GM12873 (cell line): ENCODE data around the gene P2RX5.

ENCODE experiments used
- CTCF ChIP-seq: IDR thresholded peaks from 2 replicates; pipeline ENCODE4 v1.5.1; 2012; ENCODE audit warnings: low read depth, mild to moderate bottlenecking, moderate library complexity, low read length, control low read depth; ENCODE audit not compliant: insufficient read depth; ENCODE audit errors: missing control alignments

The P2RX5 gene

GRCh38 chr17:3656755-3657587 is 39.0 kb downstream of the P2RX5 start:
- TF ChIP-seq CTCF: no peak

DNA sequence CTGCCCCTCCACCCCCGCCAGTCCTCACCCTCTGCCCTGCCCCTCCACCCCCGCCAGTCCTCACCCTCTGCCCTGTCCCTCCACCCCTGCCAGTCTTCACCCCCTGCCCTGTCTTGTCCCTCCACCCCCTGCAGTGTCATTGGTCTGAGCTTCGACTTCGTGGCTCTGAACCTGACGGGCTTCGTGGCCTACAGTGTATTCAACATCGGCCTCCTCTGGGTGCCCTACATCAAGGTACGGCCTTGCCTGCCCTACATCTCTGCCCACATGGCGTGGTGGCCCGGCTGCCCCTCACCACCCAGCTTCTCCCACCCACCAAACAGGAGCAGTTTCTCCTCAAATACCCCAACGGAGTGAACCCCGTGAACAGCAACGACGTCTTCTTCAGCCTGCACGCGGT is 39.6 kb downstream of the P2RX5 start:
- no peak for TF ChIP-seq CTCF

DNA sequence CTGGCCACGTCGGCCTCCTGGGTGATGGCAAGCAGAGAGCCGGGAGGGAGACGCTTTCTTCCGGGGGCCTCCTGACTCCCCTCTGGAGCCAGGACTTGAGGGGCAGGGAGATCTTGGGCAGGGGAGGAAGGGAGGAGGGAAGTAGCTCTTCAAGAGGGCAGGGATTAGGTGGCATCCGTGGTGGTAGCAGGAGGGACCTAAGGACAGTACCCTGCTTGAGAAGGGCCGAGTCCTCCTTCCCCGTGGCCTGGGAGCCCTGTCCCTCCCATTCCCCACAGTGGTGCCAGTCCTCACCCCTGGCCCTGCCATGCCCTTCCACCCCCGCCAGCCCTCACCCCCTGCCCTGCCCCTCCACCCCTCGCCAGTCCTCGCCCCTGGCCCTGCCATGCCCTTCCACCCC is 40.2 kb downstream of the P2RX5 start:
- TF ChIP-seq CTCF: no peak

DNA sequence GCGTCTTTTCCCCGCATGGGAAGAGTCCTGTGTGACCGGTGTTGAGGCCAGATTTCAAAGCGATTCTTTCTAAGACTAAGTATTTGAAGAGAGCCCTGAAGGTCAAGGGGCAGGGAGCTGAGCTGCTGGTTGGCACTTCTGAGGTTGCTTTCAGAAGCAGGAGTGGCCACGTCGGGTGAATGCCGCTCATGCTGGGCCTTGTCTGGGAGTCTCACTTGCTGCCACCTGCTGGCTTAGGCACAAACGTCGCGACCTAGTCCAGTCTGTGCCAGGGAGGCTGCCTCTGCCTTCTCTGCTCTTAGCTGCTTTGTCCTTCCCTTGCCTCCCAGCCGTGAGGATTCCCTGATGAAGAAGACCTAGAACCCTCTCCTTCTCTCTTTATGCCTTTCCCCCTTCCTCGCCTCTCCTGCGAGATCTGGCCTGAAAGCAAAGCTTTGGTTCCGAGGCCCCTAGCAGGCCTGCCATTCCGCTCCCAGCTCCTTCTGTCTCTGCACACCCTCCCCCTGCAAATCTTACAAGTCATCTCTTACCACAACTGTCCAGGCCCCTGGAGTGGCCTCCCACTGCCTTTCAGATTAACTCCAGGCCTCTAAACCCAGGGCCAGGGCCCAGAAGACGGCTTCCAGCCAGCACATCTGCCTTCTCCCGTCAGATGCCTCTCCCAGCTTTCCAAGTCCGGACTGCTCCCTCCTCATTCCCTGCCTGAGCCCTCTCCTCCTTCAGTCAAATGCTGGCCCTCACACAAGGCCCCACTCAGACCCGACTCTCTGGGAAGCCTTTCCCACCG is 48.0 kb downstream of the P2RX5 start:
- peak; percentile 54 for TF ChIP-seq CTCF

DNA sequence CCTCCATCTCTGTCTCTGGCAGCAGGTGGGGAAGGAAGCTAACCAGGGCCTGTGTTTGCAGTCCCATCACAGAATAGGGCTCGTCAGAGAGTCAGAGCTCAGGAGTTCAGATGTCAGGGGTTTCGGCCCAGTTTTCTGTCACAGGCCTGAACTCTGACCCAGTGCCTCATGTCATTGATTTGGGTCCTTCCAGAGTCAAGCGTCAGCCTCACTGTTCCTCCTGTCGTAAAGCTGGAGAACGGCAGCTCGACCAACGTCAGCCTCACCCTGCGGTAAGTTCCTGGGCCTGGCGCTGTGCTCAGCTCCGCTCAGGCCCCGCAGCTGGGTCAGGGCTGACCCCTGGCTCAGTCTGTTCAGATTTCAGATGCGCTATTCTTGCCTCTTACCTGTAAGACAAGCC is 48.7 kb downstream of the P2RX5 start:
- no peak for TF ChIP-seq CTCF

- no peak for TF ChIP-seq CTCF
These were observed 50.6 kb downstream of the P2RX5 start for GRCh38 chr17:3645310-3645709.

GRCh38 chr17:3643889-3644349 is 52.0 kb downstream of the P2RX5 start:
- no peak for TF ChIP-seq CTCF
